Mesenteric fat pad (tissue), 1 donor: ENCODE data around the gene SH2D1B. TPM values are rescaled to one million over a fixed set of nuclear protein-coding genes. Genes with fewer than 3 reads are reported as not detected.
"Not testable (repeated sequence)": the region's sequence is repeated elsewhere in the genome, so short reads cannot be mapped to it uniquely, and the experiment has no call there.

Experiments
- DNase-seq: peaks from one replicate; pipeline ENCODE4 v3.0.0-alpha.2; 2020; ENCODE audit warnings: low spot score
- total RNA-seq: library from RNA; stranded (reverse); fragmentation: NEBNext Ultra II Directional; extraction: Animal tissue kit (Norgen Biotek cat#: 25700); gene quantifications from one replicate; pipeline ENCODE4 v1.2.1, GENCODE V29; 2021
- donor health status: DM: yes; HTN: yes; CAD: no.

The SH2D1B gene
- total RNA-seq, 1 donor from 2014 or later: 0.61 TPM

DNA sequence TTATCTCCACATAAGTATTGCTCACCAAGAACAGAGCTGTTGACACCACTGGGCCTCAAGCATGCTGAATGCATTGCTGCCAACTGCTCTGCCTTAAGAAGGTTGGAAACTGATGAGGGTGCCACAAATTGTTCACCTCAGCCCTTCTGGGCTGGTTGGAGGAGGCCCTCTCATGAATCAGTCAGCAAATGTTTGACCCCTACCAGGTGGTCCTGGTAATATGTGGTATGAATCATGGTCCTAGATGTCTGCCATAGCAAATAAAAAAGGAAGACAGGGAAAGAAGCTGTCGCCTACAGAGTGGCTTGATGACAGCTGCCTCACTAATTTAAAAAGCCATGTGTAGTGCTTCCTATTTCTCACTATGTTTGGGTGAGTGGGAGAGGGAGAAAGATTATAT is 47.4 kb downstream of the SH2D1B start:
- DNase-seq: no peak

DNA sequence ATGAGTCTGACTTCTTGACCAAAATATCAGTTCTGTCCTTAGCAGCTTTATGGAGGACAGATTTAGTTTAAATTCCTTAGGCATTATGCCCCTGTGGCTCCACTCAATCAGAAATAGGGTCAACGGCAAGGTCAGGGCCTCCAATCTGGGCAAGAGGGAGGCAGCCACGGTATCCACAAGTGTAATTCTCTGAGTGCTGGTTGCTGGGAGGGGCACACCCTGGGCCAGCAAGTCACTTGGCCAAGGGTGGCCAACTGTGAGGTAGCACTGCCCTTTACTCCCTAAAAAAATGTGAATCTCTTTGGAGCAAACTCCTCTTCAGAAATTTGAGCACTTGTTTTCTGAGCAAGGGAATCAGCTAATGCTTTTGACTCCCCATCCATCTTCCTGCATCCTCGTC is 48.1 kb downstream of the SH2D1B start:
- DNase-seq: no peak

DNA sequence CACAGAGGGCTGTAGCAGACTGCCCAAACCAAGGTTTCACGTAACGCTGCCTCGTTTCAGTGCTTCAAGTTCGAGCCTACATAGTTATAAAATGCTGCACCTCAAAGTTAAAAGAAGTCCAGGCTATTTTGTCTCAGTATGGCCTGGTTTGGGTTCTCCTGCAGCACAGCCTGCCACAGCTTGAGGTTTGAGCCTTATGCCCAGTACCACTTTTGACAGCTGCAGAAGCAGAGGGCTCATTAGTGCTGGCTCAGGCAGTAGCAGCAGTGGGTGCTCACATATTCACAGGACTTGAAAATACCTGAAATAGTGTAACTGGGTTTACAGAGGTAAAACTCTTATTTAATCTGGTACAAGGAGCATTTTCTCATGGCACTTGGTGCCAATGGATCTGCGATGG is 50.6 kb downstream of the SH2D1B start:
- DNase-seq: no peak

DNA sequence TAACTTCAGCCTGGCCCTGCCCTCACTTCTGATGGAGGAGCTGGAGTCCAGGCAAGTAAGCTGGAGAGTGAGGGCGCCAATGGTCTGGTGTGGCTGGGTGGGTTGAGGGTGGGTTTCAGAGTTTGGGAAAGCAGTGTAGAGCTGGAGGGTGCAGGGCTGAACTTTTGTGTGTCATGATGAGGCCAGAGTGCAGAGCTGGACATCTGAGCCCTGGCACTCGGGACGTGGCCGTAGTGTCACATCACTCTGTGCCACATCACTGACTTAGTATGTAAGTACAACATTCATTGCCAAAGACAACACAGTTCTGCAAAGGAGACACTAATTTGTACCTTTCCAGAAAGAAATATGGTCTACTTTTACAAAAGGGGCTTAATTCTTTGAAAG is 51.1 kb downstream of the SH2D1B start:
- no peak for DNase-seq

DNA sequence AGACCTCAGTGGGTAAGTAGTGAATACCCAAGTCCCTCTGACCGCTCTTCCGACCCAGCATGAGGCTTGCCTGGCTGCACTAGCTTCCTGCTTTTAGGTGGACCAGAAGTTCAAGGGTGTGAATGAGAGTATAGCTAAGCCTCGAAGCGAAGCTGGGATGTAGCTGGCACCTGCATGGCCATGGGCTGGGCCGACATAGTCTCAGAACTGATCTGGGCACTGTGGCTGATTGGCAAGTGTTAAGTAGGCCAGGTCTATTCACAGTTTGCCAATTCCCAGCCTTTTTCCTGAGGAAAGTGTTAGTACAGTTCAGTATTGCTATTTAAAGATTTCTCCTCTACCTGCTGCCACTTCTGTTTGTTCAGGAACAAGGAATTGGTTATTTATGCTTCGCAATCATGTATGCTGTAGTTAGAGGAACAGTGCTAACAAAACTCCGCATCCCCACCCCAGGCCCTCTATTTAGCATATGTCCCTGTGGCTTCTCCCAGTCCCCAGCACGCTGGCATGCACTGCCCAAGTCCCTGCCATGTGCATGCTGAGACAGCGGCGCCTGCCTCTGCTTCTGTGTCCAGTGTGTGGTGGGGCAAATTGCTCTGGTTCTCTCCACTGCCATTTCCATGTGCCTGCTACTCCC is 51.6 kb downstream of the SH2D1B start:
- DNase-seq: no peak

DNA sequence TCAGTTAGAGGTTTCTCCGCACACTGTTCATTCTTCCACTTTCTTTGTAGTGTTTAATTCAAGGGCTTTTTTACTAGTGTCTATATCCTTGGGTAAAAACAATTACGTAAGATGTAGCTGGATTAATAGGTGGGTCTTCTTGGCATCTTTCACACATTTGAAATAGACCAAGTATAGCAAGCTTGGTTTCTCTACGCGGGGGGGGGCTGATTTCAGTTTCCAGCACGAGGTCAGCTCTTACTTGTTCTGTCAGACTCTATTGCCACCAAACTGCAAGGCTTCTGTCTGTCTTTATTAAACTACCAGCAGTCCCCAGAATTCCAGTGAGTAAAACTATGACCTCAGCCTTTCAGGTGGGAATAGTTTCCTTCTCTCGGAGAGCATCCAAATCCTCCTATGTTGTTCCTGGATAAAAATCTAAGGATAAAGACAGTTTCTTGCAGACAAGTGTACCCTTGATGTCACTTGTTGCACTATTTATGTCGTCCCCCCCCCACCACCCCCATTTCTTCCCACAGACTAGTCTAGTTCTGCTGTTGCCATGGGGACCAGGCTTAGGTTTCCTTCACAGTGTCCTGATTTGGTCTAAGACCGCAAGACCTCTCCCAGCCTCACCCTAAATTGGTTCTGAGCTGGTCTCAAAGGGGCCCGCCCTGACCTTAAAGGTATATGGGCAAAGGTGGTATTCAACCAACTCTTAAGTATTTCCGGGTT is 52.3 kb downstream of the SH2D1B start:
- no peak for DNase-seq

DNA sequence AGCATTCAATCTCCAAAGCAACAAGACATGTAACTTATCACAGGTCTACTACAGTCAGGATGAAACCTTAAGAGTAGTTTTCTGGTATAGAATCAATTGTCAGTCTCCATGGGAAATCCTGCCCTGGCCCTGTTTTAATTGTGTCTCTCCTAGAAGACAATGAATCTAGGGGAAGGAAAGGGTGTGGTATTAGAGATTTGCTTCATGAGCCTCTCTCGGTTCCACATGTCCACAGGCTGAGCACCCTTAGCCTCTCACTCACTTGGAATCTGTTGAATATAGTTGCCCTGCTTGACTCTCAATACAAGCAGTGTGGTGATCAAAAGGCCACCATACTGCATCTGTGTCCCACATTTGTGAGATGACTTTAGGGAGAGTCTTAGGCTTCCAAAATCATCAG is 53.0 kb downstream of the SH2D1B start:
- DNase-seq: no peak

DNA sequence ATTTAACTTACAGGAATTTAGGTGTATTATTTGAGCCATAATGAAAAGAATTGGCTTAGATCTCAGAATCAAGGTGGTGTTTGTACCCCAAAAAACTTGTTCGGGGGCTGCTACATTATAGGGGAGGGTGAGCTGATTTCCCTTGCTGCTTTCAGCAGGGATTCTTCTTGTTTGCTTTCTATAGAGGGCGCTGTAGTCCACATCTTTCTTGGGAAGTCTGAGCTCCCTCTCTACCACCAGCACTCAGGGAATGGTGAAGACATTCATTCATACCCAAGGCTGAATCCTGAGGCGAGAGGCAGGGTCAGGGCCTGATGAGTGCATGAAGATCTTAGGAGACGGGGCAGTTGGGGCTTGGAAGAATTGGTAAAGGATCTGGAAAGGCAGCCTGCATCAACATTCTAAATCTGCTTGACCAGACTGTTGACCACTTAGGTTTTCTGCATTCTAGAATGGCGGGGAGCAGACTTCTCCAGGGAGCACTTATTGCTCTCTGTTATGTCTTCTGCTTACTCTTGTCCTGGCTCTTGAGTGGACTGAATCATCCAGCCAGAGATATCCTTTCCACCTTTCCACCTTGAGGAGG is 54.2 kb downstream of the SH2D1B start:
- no peak for DNase-seq

DNA sequence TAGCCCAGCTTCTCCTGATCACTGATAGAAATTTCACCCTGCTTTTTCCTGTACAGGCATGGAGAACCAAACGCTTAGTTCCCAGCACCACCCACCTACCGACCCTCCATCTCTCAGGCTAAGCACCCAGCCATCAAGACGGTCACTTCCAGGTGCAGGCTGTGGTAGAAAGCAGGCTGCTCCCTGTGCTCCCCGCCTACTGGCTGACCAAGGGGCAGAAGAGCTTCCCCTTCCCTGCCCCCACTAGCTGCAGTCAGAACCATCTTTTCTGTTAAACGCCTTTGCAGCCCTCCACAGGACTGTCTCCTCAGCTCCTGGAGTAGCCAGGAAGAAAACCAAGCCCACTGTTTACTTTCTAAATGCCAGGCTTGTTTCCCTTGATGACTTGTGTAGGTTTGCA is 58.2 kb downstream of the SH2D1B start:
- DNase-seq: no peak

DNA sequence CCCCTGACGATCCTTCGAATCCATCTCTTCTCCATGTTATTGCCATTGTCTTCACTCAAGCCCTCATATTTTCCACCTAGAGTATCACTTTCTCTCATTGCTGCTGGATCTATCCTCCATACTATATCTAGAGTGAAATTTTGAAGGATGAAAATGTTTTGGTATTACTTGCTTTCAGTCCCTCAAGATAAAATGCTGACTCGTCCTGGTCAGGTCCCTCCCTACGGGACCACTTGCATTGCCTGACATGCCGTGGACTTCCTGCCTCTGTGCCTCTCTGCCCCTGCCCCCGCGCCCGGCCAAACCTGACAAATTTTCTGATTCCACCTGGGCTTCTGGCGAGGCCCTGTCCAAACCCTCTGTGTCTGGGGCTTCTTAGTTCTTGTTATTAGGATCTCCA is 58.9 kb downstream of the SH2D1B start:
- DNase-seq: no peak

DNA sequence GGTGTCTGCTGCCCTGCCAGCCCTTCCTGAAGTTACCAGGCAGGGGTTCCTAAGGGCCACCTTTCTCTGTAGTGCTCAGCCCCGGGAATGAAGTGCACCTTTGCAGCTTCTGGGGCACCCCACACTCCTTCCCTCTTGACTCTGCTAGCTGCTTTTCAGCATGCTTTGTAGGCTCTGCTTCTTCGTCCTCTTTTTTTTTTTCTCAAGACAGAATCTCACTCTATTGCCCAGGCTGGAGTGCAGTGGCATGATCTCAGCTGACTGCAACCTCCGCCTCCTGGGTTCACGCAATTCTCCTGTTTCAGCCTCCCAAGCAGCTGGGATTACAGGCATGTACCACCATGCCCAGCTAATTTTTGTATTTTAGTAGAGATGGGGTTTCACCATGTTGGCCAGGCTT is 60.1 kb downstream of the SH2D1B start:
- DNase-seq: not testable (repeated sequence)

DNA sequence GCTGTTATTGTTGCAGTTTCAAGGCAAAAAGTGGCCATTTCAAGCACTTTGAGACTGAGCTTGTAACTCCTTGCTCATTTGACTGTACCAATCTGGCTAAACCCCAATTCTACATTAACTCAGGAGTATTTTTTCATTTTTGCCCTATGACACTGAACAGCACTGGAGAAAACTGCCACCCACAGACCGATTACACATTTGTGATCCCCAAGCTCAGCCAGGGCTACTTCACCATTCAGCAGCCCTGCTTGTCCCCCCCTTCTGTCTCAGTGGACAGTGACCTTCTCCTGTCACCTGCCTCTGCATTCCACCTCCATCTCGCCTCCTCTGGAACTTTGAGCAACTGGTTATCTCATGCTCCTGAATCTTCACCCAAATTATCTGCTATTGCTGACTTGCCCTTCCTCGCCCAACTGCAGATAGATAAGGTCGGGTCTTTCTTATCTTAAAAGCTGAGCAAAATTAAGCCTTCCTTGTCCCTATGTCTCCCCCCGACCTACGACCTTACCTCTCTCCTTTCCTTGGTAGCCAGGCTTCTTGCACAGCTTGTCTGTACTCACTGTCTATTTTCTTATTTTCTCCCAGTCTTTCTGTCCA is 60.6 kb downstream of the SH2D1B start:
- DNase-seq: no peak

DNA sequence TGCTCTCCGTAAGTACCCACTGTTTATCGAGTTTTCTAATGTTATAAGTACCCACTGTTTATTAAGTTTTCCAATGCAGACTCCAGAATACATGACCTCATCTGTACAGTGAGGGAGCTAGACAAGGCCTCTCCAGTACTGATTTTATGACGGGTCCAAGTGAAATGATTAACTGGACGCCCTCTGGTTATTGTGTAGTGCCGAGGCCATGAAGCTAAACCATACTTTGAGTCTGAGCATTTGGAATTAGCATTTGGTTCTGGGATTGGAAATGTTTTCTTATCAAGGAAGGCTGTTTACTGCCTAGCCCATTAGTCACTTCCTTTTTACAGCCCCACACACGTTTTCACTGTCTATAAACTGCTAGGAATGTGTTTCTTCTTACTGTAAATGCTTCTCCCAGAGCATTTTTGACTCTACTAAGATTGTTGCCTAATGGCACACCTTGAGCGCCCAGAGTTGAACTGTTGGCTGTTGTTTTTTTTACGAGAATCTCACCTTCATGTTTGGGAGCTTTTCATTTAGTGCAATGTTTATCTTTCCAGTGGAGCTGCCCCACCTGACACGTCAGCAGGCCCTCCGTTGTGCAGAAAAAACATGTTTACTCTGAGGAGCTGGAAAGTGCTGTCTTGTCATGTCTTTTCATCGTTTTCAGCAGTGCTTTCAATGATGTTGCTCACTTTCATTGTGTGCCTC is 62.2 kb downstream of the SH2D1B start:
- DNase-seq: no peak

DNA sequence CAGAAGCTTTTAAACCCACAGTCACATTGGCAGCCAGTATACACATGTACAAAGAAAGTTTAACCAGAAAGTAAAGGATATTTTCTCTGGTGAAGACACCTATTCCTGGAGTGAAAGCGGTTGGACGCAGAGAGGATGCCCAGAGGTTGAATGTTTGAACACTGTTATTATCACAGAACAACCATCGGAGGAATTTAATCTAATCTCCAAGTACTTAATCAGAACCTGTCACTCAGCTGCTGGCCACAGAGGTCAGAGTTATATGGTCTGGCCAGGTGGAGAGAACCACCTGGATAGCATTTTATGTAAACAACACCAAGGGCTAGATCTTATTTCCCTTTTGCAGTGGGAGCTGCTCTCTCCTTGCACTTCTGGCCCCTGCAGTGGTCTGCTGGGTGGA is 64.7 kb downstream of the SH2D1B start:
- DNase-seq: no peak

Other genes with a start within 250 kb of the SH2D1B start
- not detected for gene SPATA46, start 35.3 kb downstream of the SH2D1B start, total RNA-seq
- 1.6 TPM for gene C1orf226, start 30.4 kb downstream of the SH2D1B start, total RNA-seq
- gene UHMK1, start 85.7 kb upstream of the SH2D1B start, total RNA-seq: 84.0 TPM
- gene UAP1, start 149.6 kb upstream of the SH2D1B start, total RNA-seq: 531 TPM
- gene DDR2, start 220.3 kb upstream of the SH2D1B start, total RNA-seq: 187 TPM